Breast epithelium (tissue), 3 donors: ENCODE results near the gene PRDM16.
"Not testable (repeated sequence)": the region's sequence is repeated elsewhere in the genome, so short reads cannot be mapped to it uniquely, and the experiment has no call there.

Experiments used
- CTCF ChIP-seq, 3 donors: fragments of 450-650 bp; IDR thresholded peaks; one replicate each; pipeline ENCODE4 v1.5.1; 2016 to 2017; ENCODE audit warnings: antibody characterized with exemption in 3 of 3, mild to moderate bottlenecking in 3 of 3, moderate library complexity in 3 of 3
- POLR2A ChIP-seq: fragments of 450-650 bp; IDR thresholded peaks from one replicate; pipeline ENCODE4 v1.6.1; 2016; ENCODE audit warnings: antibody characterized with exemption, mild to moderate bottlenecking, moderate library complexity
- POLR2AphosphoS5 ChIP-seq, 3 donors: sonication (generic); formaldehyde crosslinking; IDR thresholded peaks; one replicate each; pipeline ENCODE4 v1.6.1; 2017; ENCODE audit warnings: antibody characterized with exemption in 3 of 3

- TF ChIP-seq CTCF (IDR thresholded peaks at IDR 0.05); POLR2A; POLR2AphosphoS5 (IDR thresholded peaks at IDR 0.05): not testable (repeated sequence)
These were observed 218.1 kb downstream of the PRDM16 start for GRCh38 chr1:3287095-3287494.
